Heart right ventricle (tissue), 16 donors: ENCODE measurements around the gene SHISA6. TPM values are rescaled to one million over a fixed set of nuclear protein-coding genes. Genes with fewer than 3 reads are reported as not detected.

Source experiments
- ATAC-seq, 8 donors: fragments of 200-7000 bp; cut with Tn5 transposase; one replicate each; pipeline ENCODE4 v1.9.1; 2020; ENCODE audit warnings: mild to moderate bottlenecking in 8 of 8, moderate library complexity in 8 of 8, moderate number of reproducible peaks in 1 of 8
- DNase-seq, 2 donors: peaks; one replicate each; pipeline ENCODE4 v3.0.0-alpha.2; 2020
- H3K27ac ChIP-seq, 10 donors: fragments of 200-600 bp; sonication (generic) in 2 of 10; one replicate each; pipeline versions ENCODE4 v1.5.0 to v1.8.0; 2020 to 2022; ENCODE audit warnings: mild to moderate bottlenecking in 3 of 10
- H3K27me3 ChIP-seq, 7 donors: fragments of 200-600 bp; one replicate each; pipeline ENCODE4 v1.8.0; 2021 to 2022; ENCODE audit warnings: mild to moderate bottlenecking in 2 of 7
- H3K36me3 ChIP-seq, 9 donors: fragments of 200-600 bp; sonication (generic) in 1 of 9; one replicate each; pipeline versions ENCODE4 v1.5.0 to v1.8.0; 2020 to 2022; ENCODE audit warnings: mild to moderate bottlenecking in 2 of 9
- H3K4me1 ChIP-seq, 9 donors: fragments of 200-600 bp; sonication (generic) in 1 of 9; one replicate each; pipeline versions ENCODE4 v1.5.0 to v1.8.0; 2020 to 2022; ENCODE audit warnings: mild to moderate bottlenecking in 4 of 9
- H3K4me3 ChIP-seq, 10 donors: fragments of 200-600 bp; sonication (generic) in 2 of 10; one replicate each; pipeline versions ENCODE4 v1.5.0 to v1.8.0; 2020 to 2022; ENCODE audit warnings: mild to moderate bottlenecking in 7 of 10, moderate library complexity in 2 of 10
- H3K9me3 ChIP-seq, 11 donors: fragments of 200-600 bp in 10 of 11; sonication (generic) in 2 of 11; one replicate each; pipeline versions ENCODE4 v1.5.0 to v1.8.0; 2013 to 2022; ENCODE audit warnings: mild to moderate bottlenecking in 2 of 11, control low read depth in 1 of 11, moderate library complexity in 1 of 11
- WGBS, 2 donors: extraction: QIAGEN DNeasy Blood & Tissue Kit; methylation state at CpG; one replicate each; pipeline ENCODE4 v1.1.7; 2013; ENCODE audit warnings: inconsistent platforms in 1 of 2; 5-methylcytosine and 5-hydroxymethylcytosine counted together
- intact Hi-C, 10 donors: fragments of 100-400 bp; cut with DNase I; formaldehyde crosslinking; loops; one replicate each; pipeline versions ENCODE4 v1.11.1 to v1.14.2; 2022
- polyA plus RNA-seq, 2 donors: library from polyadenylated mRNA; stranded (reverse); fragments of 200-250 nt; gene quantifications; one replicate each; pipeline ENCODE4 v1.2.3, GENCODE V29; 2013
- total RNA-seq, 10 donors: library from RNA; stranded (reverse); fragmentation: NEBNext Ultra II Directional in 3 of 10; extraction: Animal tissue kit (Norgen Biotek cat#: 25700) in 3 of 10; gene quantifications; one replicate each; pipeline versions ENCODE4 v1.2.1 to v1.2.4, GENCODE V29; 2021 to 2023
- TF ChIP-seq, protein P1 (sequence below), 9 donors: fragments of 200-600 bp; sonication (generic) in 2 of 9; IDR thresholded peaks; one replicate each; pipeline versions ENCODE4 v1.5.0 to v1.8.0; 2021 to 2022; ENCODE audit warnings: antibody characterized with exemption in 9 of 9, mild to moderate bottlenecking in 5 of 9, moderate library complexity in 1 of 9
- donor health status: Arrhythmogenic right ventricular cardiomyopathy.
- donor health status: ischemic (EF 13 %, LVEDD 7.1; RV severe dilation, severe dysfunction).
- donor health status: healthy with polysubstance abuse.
- donor health status: DM: no; HTN: yes; CAD: no.
- donor health status: DM: no; HTN: no; CAD: no.
- donor health status: ischemic (EF 25% LVEDD 6.9; RV normal size, moderate dysfunction).
- donor health status: ischemic (EF 25% LVEDD 5.7; RV mildly dilated, moderate dysfunction).
- donor health status: healthy.
- donor health status: DM: yes; HTN: yes; CAD: no.
- donor health status: Ischemic cardiomyopathy.
- donor health status: ischemic (EF 35%, LVEDD 5.7; RV mildly dilated, moderate dysfunction).
- donor health status: nonischemic (EF 11% LVEDD 7.7; RV severe dilation, severe dysfunction).
- donor health status: DM: yes; HTN: yes; CAD: no.
- donor health status: PGD.
- donor health status: ischemic (EF 29% LVEDD 5.4; RV normal size, mild dysfunction).
- donor health status: nonischemic (EF 23%, LVEDD 6.1; RV moderate dilation, normal function).

Gene SHISA6
- total and polyA plus RNA-seq, 12 donors = 0.06 to 0.66 (median 0.23) TPM

DNA sequence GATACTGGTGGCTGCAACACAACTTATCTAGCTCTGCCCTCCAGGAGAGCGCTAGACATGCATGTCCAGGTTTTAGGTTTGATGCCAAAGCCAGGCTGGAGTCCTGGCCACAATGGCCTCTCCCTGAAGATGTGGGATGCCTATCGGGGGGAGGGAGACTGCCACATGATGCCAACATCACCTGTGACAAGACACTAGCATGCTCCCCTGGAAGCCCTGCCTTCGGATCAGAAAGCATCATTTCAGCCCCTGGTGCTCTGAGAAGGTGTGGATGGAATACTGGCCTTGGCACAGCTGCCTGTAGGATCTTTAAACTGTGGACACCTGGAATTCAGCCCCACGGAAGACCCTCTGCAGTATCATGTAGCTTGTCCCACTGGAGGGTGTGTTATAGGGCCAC, 93.5 kb downstream of the SHISA6 start:
- no peaks in the 10 kb centered on the region for H3K4me1 ChIP-seq
- no peak overlapping the region for H3K4me3 ChIP-seq
- no peaks in the 10 kb centered on the region for H3K9me3 ChIP-seq
- peaks cover 0 to 35% (median 3%) of the 10 kb centered on the region in 7 donors for H3K27me3 ChIP-seq
- TF ChIP-seq, protein P1, sequence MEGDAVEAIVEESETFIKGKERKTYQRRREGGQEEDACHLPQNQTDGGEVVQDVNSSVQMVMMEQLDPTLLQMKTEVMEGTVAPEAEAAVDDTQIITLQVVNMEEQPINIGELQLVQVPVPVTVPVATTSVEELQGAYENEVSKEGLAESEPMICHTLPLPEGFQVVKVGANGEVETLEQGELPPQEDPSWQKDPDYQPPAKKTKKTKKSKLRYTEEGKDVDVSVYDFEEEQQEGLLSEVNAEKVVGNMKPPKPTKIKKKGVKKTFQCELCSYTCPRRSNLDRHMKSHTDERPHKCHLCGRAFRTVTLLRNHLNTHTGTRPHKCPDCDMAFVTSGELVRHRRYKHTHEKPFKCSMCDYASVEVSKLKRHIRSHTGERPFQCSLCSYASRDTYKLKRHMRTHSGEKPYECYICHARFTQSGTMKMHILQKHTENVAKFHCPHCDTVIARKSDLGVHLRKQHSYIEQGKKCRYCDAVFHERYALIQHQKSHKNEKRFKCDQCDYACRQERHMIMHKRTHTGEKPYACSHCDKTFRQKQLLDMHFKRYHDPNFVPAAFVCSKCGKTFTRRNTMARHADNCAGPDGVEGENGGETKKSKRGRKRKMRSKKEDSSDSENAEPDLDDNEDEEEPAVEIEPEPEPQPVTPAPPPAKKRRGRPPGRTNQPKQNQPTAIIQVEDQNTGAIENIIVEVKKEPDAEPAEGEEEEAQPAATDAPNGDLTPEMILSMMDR (IDR thresholded peaks at IDR 0.05) = no peak
- no peaks in the 10 kb centered on the region for H3K36me3 ChIP-seq
- no peak for ATAC-seq
- no peak overlapping the region for H3K27ac ChIP-seq
- DNase-seq = no peak
- intact Hi-C loops = no loop called here
- WGBS, 2 donors = 85 to 88% methylated on average over 4 of the region's 4 CpGs

DNA sequence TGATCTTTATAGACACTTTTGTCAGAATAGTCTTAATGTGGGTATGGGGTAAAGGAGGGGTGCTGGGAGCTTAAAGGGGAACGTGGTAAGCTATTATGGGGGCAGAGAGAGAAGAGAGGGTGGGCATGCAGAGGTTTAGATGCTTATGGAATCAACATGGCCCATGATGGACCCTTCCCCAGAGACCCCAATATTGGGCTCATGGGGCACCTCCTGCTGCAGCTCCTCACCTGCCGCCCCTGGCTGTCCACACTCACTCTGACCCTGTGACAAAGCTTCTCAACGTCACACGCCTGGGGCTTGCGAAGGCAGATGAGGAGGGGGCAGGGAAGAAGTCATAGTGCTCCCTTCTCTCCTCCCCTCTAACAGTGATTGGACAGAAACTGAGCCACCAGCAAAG, 95.3 kb downstream of the SHISA6 start:
- no peak overlapping the region for H3K27ac ChIP-seq
- H3K27me3 ChIP-seq = peaks cover 0 to 21% (median 3%) of the 10 kb centered on the region in 7 donors
- H3K4me1 ChIP-seq = no peaks in the 10 kb centered on the region
- ATAC-seq = no peak
- H3K36me3 ChIP-seq = no peaks in the 10 kb centered on the region
- intact Hi-C loops = no loop called here
- TF ChIP-seq, protein P1 (IDR thresholded peaks at IDR 0.05) = no peak
- H3K4me3 ChIP-seq = no peak overlapping the region
- WGBS, 2 donors = 46 to 58% methylated on average over 5 of the region's 5 CpGs
- H3K9me3 ChIP-seq = no peaks in the 10 kb centered on the region
- DNase-seq = no peak

DNA sequence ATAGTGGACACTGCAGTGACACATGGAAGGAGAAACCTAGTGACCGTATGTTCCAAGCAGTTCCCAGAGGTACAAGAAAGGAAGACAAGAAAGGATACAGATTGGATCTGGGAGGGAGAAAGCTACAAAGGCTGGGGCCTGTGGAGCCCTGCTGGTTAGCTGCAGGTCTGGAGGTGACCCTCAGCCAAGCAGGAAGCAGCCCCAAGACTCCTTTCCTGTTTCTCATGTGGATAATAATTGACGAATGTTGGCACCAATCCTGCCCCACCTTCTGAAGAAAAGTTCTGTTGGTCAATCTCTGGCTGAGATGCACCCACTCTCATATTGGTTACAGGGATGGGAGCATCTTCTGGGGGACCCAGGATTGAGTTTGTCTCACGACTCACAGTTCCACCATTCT, 99.8 kb downstream of the SHISA6 start:
- peaks cover 0 to 13% (median 0%) of the 10 kb centered on the region in 7 donors for H3K27me3 ChIP-seq
- no peaks in the 10 kb centered on the region for H3K4me1 ChIP-seq
- TF ChIP-seq, protein P1 (IDR thresholded peaks at IDR 0.05) = no peak
- 44 to 60% methylated on average over 3 of the region's 3 CpGs for WGBS, 2 donors
- no peak for ATAC-seq
- DNase-seq = no peak
- H3K36me3 ChIP-seq = no peaks in the 10 kb centered on the region
- no peak overlapping the region for H3K4me3 ChIP-seq
- intact Hi-C loops = loop anchor here in 1 of 10 donors (10.0 kb wide), 1 partner anchor 96 kb away; the partner anchor contains the start of gene SHISA6
- H3K27ac ChIP-seq = no peak overlapping the region
- peaks cover 0 to 4% (median 0%) of the 10 kb centered on the region in 11 donors for H3K9me3 ChIP-seq

DNA sequence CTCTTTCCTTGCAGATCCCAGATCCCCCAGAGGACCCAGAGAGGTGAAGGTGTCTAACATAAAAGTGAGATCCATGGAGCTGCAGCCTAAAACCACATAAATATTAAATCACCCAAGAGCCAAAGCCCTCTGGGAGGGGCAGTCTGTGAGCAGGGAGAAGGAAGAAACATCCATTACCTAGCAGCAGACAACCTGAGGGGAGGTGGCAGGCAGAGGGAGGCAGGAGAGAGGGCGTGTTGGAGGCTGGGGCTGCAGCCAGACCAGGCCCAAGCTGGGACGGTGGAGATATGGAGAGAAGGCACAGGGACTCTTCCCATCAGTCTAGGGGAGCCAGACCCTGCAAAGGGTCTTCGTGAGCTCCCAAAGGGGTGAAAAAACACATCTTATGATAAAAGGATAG, 101.1 kb downstream of the SHISA6 start:
- Histone ChIP-seq H3K27ac (no peak overlapping the region), H3K9me3 (peaks cover 0 to 4% (median 0%) of the 10 kb centered on the region in 11 donors), H3K27me3 (peaks cover 0 to 6% (median 0%) of the 10 kb centered on the region in 7 donors), H3K4me1 (no peaks in the 10 kb centered on the region), H3K4me3 (no peak overlapping the region), H3K36me3 (no peaks in the 10 kb centered on the region)
- ATAC-seq = no peak
- TF ChIP-seq, protein P1 (IDR thresholded peaks at IDR 0.05) = no peak
- intact Hi-C loops = loop anchor here in 1 of 10 donors (10.0 kb wide), 1 partner anchor 97 kb away; the partner anchor contains the start of gene SHISA6
- 63 to 72% methylated on average over 3 of the region's 3 CpGs for WGBS, 2 donors
- DNase-seq = no peak
